ENCODE results near the gene PSMC5.

Gene PSMC5

DNA sequence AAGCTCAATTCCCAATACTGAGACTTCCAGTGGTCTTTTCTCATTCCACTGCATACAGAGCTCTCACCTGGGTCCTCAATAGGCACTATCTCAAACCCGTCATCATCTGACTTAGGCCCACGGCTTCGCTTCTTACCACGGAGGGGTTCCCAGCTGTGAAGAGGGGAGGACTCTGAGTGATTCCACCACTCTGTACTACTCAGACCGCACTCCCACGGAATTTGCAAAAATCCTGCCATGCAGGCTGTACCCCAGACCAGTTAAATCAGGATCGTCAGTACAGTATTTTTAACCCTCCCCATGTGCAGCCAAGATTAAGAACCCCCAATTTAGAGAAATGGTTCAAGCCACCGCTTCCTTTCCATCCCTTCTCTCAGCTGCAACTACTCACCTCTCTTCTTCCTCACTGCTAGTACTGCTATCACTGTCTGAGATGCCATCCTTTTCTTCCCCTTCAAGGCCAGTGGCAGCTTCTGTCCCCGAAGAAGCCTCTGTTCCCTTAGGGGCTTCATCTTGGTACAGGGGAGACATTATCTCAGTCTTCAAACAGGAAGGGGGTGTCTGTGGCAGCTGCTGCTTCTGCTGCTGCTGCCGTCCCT lies 6.2 kb upstream of the PSMC5 start:
- DNase-seq (ENCODE audit: low read depth, low spot score), result no peak

DNA sequence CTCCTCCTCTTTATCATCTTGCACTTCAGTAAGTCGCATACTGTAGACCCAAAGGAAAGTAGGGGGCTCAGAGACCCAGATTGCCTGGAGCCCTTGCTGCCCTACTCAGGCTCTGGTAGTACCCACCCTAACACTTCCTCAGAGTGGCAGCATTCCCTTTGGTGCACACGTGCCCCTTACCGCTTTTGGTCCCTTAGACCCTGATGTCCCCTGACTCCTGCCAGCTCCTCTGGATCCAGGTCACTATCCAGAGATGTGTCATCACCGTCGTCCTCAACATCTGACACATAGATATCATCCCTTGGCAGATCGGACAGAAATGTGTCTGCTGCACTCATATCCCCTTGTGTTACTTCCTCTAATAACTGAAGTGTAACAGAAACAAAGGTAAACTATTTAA lies 5.4 kb upstream of the PSMC5 start:
- DNase-seq (ENCODE audit: low read depth, low spot score), result no peak

DNA sequence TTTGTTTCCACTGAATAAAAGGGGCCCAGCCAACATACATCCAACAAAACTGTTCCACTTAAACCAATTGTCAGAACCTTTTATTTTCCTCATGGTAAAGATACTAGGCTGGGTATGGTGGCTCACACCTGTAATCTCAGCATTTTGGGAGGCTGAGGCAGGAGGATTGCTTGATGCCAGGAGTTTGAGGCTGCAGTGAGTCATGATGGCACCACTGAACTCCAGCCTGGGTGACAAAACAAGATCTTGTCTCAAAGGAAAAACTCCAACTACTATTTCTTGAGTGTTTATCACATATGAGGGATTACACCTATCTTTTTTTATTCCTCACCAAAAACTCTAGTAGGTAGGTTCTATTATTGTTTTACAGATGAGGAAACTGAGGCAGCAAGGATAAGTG lies 4.7 kb upstream of the PSMC5 start:
- no peak for DNase-seq (ENCODE audit: low read depth, low spot score)

- no peak for DNase-seq (ENCODE audit: low read depth, low spot score)
Observed at GRCh38 chr17:63823659-63824331, 3.4 kb upstream of the PSMC5 start.

GRCh38 chr17:63824362-63824761 lies 2.9 kb upstream of the PSMC5 start:
- DNase-seq (ENCODE audit: low read depth, low spot score), result no peak

GRCh38 chr17:63826468-63827001 lies 696 bp upstream of the PSMC5 start:
- no peak for DNase-seq (ENCODE audit: low read depth, low spot score)

GRCh38 chr17:63827801-63828221 lies 580 bp downstream of the PSMC5 start:
- DNase-seq (ENCODE audit: low read depth, low spot score), result no peak

- DNase-seq (ENCODE audit: low read depth, low spot score), result no peak
Observed at GRCh38 chr17:63828936-63829335, 1.7 kb downstream of the PSMC5 start.

DNA sequence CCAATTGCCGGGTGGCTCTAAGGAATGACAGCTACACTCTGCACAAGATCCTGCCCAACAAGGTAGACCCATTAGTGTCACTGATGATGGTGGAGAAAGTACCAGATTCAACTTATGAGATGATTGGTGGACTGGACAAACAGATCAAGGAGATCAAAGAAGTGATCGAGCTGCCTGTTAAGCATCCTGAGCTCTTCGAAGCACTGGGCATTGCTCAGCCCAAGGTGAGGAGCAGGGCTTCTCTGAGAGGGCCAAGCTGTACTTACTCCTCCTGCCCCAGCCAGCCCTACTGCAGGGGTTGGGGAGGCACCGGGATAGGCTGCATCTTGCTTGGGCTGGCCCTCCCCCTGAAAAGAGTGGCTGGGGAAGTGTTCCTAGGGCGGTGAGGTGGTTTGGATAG lies 3.0 kb downstream of the PSMC5 start:
- no peak for DNase-seq (ENCODE audit: low read depth, low spot score)

DNA sequence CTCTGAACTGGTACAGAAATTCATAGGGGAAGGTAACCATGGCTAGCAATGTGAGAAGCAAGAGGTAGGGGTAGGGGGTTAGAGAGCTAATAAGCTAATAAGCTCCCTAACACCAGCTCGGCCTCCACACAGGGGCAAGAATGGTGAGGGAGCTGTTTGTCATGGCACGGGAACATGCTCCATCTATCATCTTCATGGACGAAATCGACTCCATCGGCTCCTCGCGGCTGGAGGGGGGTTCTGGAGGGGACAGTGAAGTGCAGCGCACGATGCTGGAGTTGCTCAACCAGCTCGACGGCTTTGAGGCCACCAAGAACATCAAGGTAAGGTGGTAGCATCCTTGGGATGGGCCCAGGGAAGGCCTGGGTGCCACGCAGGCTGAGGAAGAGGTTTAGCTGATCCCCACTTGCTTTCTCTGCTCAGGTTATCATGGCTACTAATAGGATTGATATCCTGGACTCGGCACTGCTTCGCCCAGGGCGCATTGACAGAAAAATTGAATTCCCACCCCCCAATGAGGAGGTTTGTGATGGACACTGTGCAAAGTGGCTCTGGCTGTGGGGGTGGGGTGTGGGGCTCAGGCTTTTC lies 3.8 kb downstream of the PSMC5 start:
- DNase-seq (ENCODE audit: low read depth, low spot score), result no peak

DNA sequence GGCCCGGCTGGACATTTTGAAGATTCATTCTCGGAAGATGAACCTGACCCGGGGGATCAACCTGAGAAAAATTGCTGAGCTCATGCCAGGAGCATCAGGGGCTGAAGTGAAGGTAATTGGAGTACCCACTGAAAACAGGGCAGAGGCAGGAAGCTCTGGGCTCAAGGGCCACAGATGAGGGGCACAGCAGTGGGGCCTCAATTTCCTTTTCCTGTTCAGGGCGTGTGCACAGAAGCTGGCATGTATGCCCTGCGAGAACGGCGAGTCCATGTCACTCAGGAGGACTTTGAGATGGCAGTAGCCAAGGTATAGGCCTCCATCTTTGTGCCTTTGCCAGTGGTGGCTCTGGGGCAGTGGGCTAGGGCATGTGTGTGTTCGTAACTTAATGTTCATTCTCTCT lies 4.3 kb downstream of the PSMC5 start:
- no peak for DNase-seq (ENCODE audit: low read depth, low spot score)

GRCh38 chr17:63832014-63832413 lies 4.8 kb downstream of the PSMC5 start:
- DNase-seq (ENCODE audit: low read depth, low spot score), result no peak

DNA sequence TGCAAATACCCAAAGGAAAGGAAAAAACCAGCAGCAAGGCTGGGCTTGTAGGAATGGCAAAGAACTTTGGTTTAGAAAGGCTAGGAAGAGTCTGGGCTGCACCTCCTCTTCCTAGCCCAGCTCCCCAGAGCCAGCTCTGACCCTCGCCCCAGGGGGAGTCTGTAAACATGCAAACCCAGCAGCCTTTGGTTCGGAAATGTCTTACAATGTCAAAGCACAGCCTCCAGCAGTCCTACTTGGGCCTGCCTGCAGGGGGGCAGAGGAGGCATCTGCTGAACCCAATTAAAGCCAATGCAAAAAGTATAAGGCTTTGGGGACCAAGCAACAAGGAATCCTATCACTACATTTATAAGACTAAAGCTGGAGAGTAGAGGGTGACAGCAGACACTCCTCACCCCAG lies 5.2 kb downstream of the PSMC5 start:
- no peak for DNase-seq (ENCODE audit: low read depth, low spot score)

- DNase-seq (ENCODE audit: low read depth, low spot score), result no peak
Observed at GRCh38 chr17:63833026-63833740, 6.0 kb downstream of the PSMC5 start.

DNA sequence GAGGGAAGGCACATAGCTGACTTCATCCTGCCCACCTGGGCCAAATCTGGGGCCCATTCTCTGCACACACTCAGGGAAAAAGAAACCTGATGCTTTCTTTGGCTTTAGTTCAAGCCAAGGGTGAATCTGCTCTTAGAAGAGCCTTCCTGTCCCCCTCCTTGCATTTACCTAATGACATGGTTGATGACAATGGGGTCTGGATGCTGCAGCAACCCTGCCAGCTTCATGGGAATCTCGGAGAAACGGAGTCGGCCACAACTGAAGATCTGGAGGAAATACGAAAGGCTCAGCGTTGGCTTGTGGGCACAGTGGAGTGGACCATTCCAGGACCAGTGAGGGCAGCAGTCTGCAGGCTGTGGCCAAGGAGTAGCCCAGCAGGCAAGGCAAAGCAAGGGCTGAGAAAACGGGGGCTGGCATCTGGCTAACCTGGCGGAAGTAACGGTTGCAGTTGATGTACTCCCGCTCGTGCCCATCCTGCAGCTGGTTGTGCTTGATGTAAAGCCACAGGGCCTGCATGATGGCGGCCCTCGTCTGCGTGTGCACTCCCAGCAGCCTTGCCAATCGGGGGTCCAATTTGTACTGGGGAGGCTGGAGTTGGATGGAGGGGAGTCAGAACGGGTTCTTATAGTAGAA lies 6.6 kb downstream of the PSMC5 start:
- DNase-seq (ENCODE audit: low read depth, low spot score), result no peak

DNA sequence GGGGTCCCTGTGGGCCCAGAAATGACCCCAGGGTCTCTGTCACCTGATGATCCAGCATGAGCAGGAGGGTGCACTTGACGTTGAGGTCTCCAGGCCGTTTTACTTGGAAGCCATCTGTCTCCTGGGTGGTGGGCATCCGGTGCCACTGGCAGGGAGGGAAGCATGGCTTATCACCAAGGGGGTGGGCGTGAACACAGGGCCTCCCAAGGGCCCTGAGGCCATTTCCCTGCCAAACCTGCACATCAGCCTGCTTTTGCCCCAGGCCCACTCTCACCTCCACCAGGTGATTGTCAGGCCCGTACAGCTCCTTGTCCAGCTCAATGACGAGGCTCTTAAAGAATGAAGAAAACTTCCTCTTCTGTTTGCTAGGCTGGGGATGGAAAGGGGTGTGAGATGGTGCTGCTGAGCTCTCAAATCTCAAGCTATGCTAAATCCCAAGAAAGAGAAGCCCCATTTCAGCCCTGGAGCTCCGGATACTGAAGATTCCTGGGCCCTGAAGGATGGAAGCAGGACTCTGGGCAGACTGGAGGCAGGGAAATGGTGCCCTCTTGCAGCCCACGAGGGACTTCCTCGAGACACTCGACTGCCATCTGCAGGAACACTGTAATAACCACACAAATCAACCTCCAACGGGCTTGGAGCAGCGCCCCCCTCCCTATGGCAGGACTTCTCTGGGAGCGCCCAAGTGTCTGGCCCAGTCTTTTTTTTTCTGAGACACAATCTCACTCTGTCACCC lies 7.4 kb downstream of the PSMC5 start:
- no peak for DNase-seq (ENCODE audit: low read depth, low spot score)

DNA sequence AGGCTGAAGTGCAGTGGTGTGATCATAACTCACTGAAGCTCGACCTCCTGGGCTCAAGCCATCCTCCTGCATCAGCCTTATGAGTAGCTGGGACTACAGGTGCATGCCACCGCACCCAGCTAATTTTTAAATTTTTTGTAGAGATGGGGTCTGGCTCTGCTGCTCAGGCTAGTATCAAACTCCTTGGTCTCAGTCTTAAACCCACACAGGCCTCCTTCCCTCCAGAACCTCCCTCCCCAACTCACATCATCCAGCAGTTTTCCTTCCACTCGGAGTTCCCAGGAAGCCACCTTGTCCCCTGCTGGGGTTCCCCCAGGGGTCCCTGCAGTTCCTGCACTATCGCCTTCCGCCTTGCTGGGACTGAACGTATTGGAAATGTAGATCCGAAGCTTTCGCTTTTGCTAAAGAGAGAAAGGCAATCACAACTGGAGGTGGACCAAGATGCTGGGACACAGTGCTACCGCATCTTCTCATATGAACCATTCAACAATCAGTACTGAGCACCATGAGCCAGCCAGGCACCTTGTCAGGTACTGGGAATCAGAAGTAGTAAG lies 8.0 kb downstream of the PSMC5 start:
- no peak for DNase-seq (ENCODE audit: low read depth, low spot score)

- DNase-seq (ENCODE audit: low read depth, low spot score), result no peak
Observed at GRCh38 chr17:63836811-63837210, 9.6 kb downstream of the PSMC5 start.

- DNase-seq (ENCODE audit: low read depth, low spot score), result no peak
Observed at GRCh38 chr17:63837480-63837879, 10.2 kb downstream of the PSMC5 start.

DNA sequence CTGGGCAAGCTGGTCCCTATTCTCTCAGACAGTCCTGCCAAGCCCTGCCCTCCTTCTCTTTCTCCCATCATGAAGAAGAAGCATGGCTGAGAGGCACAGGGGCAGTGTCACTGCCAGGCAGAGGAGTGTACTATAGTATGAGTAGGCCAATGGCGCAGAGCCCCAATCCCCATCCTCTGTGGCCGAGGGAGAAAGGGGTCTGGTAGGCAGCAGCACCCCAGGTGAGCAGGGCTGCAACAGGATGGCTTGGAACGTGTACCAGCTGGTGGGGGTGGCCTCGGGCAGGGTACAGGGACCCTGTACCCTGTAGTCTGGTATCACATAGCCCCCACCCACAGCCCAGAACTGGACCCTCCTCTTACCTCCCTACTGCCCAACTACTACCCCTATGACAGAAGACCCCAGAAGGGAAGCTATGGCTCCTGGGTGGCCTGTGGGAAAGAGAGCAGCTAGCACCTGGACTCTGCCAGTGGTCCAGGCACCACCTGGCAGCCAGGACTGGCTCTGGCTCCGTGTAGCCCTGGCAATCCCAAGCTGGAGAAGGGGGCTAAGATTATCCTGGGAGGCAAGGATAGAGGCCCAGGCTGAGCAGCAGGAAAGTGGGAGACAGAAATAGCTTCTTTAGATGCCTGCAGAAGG lies 10.8 kb downstream of the PSMC5 start:
- DNase-seq (ENCODE audit: low read depth, low spot score), result no peak
